ENCODE measurements around the gene CPED1. TPM values are rescaled to one million over a fixed set of nuclear protein-coding genes. Genes with fewer than 3 reads are reported as not detected.
"Not testable (repeated sequence)": the region's sequence is repeated elsewhere in the genome, so short reads cannot be mapped to it uniquely, and the experiment has no call there.

CPED1 gene
- total RNA-seq, 1 donor from 2014 or later, result 48.7 TPM

- intact Hi-C loops (cut with DNase I), result no loop called here
- DNase-seq (ENCODE audit: low spot score), result no peak
Observed at GRCh38 chr7:121187222-121187621, 198.7 kb downstream of the CPED1 start.

- no peak for DNase-seq (ENCODE audit: low spot score)
- intact Hi-C loops (cut with DNase I), result no loop called here
Observed at GRCh38 chr7:121187676-121188075, 199.2 kb downstream of the CPED1 start.

GRCh38 chr7:121192834-121193233 lies 204.3 kb downstream of the CPED1 start:
- intact Hi-C loops (cut with DNase I), result no loop called here
- DNase-seq (ENCODE audit: low spot score), result no peak

DNA sequence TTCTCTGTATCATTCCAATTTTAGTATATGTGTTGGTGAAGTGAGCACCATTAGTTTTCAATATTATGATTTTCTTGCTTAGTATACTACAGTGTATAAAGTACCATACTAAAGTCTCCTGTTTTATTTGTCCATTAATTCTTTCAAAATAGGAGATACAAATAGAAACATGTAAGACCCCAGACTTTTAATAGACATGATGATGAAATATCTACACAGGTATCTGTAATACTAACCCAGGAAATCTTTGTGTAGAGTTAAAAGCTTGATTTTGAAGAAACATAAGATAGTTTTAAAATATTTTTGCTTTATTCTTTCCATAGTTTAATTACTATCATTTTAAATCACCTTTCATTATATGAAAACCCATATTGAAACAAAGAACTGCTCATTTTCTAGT lies 206.5 kb downstream of the CPED1 start:
- intact Hi-C loops (cut with DNase I), result no loop called here
- no peak for DNase-seq (ENCODE audit: low spot score)

- DNase-seq (ENCODE audit: low spot score), result no peak
- intact Hi-C loops (cut with DNase I), result no loop called here
Observed at GRCh38 chr7:121195874-121196273, 207.4 kb downstream of the CPED1 start.

DNA sequence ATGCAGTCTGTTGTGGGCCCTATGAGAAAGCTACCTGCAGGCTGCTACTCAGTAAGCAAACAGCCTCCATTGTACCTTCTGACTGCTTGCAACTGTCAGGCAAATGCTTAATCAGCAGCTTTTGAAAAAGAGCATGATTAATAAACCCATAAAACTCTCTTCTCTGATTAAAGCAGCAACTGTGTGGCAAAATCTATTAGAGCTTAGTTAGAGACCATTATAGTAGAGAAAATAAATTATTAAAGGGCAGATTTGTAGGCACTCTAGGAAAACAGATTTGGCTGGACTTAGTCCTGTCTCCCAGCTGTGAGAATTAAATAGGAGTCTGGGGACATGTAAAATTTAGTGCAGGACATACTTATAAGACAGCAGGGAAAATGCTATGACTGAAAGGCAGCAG lies 207.8 kb downstream of the CPED1 start:
- intact Hi-C loops (cut with DNase I), result no loop called here
- DNase-seq (ENCODE audit: low spot score), result no peak

DNA sequence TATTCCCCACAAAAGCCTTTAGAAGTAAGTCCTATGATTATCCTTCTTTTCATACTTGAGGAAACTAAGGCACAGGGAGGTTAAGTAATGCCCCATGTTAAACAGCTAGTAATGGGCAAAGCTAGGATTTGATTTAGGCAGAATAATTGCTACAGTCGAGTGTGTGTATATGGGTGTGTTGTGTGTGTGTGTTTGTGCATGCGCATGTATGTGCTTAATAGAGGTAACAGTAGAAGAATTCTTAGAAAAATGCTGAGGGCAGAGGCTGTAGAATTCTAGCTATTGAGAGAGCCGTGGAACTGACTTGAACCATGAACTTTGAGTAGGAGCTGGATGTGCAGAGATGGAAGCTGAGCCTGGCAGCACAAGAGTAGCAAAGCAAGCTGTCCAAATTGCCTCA lies 208.9 kb downstream of the CPED1 start:
- DNase-seq (ENCODE audit: low spot score), result no peak
- intact Hi-C loops (cut with DNase I), result no loop called here

GRCh38 chr7:121198502-121198901 lies 210.0 kb downstream of the CPED1 start:
- no peak for DNase-seq (ENCODE audit: low spot score)
- intact Hi-C loops (cut with DNase I), result no loop called here

GRCh38 chr7:121202125-121202524 lies 213.6 kb downstream of the CPED1 start:
- DNase-seq (ENCODE audit: low spot score), result no peak
- intact Hi-C loops (cut with DNase I), result no loop called here

GRCh38 chr7:121202834-121203233 lies 214.3 kb downstream of the CPED1 start:
- intact Hi-C loops (cut with DNase I), result no loop called here

DNA sequence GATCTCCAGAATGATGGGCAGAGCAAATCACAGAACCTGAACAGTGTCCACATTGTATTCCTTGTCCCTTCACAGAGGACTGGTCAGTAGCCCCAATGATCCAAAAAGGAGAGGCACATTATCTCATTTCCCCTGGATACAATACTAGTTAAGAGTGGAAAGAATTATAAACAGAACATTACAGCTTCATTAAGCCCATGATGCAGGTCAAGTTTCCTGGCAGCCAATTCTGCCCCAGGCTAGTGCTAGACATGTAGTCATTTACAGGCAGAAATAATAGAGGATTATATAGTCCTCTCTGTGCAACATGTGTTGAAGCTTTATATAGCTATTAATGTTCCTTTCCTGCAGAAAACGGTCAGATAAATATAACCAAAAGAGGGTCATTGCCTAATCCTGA lies 216.0 kb downstream of the CPED1 start:
- no peak for DNase-seq (ENCODE audit: low spot score)
- intact Hi-C loops (cut with DNase I), result no loop called here

More at GRCh38 chr7:121202834-121203233, 214.3 kb downstream of the CPED1 start:
- DNase-seq (ENCODE audit: low spot score), result no peak

DNA sequence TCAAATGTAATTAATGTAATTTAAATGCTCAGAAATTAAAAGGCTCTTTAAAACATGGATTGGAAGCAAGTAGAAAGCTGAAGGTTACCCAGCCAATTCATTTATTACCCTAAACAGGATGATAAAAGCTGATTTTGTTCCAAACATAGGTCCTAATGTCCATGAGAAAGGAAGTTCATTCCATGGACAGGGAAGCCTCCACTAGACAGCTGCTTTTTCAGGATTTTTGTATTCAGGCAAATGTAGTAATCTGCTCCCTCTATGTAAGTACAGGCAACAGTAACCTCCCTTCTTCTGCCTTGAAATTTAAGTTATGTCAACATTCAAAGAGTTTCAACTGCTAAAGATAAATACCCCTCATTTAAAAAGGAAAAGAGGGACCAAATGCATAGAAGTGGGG lies 217.3 kb downstream of the CPED1 start:
- intact Hi-C loops (cut with DNase I), result no loop called here
- no peak for DNase-seq (ENCODE audit: low spot score)

GRCh38 chr7:121211253-121211652 lies 222.7 kb downstream of the CPED1 start:
- intact Hi-C loops (cut with DNase I), result no loop called here
- DNase-seq (ENCODE audit: low spot score), result no peak

GRCh38 chr7:121212036-121212435 lies 223.5 kb downstream of the CPED1 start:
- intact Hi-C loops (cut with DNase I), result no loop called here
- no peak for DNase-seq (ENCODE audit: low spot score)

DNA sequence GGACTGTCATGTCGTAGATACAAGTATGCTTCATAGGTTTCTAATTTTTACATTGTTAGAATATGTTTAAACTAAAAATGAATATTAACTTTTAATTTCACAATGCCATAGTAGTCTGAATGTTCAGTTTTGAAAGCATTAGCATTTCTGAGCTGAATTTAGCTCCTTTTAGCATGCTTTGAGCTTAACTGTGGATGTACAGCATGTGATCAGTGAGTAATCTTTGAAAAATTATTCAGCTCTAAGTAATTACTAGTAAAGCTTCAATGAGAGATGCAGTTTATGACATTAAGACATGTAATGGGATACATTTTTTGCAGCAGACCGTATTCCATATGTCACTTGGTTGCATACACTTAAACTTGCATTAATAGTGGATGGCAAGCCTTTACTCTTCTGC lies 226.1 kb downstream of the CPED1 start:
- intact Hi-C loops (cut with DNase I), result no loop called here
- DNase-seq (ENCODE audit: low spot score), result no peak

DNA sequence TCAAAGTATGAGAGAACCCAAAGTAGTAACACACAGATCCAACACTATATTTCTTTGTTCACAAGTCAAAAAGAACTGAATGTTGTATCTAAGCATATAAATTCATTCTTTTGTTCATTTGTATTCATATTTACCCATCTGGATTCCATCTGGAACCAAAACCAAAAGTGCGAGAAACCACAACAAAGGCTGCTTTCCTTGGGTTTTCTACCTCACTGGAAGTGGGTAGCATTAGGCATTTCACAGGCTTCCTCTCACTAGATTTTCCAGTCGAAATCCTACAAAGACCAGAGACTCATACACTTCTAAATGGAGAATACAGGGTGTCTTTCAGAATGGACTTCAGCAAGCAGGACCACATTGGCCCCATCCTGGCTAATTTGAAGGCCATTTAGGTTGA lies 230.5 kb downstream of the CPED1 start:
- no peak for DNase-seq (ENCODE audit: low spot score)
- intact Hi-C loops (cut with DNase I), result no loop called here

DNA sequence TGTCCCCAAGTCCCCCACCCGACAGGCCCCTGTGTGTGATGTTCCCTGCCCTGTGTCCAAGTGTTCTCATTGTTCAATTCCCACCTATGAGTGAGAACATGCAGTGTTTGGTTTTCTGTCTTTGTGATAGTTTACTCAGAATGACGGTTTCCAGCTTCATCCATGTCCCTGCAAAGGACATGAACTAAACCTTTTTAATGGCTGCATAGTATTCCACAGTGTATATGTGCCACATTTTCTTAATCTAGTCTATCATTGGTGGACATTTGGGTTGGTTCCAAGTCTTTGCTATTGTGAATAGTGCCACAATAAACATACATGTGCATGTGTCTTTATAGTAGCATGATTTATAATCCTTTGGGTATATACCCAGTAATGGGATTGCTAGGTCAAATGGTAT lies 232.6 kb downstream of the CPED1 start:
- intact Hi-C loops (cut with DNase I); DNase-seq (ENCODE audit: low spot score): not testable (repeated sequence)

DNA sequence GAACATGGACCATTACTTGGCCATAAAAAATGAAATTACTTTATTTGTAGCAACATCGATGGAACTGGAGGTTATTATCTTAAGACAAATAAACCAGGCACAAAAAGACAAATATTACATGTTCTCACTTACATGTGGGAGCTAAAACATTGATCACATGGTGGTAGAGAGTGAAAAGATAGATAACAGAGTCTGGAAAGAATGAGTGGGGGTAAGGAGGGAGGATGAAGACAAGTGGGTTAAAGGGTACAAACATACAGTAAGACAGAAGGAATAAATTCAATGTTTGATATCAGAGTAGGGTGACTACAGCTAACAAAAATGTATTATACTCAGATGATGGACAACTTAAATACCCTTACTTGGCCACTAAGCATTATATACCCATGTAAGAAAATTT lies 240.3 kb downstream of the CPED1 start:
- DNase-seq (ENCODE audit: low spot score), result no peak
- intact Hi-C loops (cut with DNase I), result no loop called here

DNA sequence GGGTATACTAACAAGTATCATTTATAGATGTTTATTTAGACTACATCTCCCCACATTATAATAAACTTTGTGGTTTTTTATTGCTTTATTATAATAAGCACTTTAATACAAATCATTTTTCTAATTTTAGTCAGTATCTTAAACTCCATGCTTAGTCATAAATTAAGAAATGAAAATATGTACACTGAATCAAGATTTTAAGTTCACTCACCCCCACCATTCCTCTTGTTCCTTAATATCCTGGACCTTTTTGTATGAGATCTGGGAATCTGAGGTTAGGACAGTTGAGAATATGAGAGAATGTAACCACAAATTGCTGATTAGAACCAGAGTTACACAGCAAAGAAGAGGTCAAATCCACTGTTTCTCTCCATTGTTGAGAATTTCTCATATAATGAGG lies 246.7 kb downstream of the CPED1 start:
- no peak for DNase-seq (ENCODE audit: low spot score)
- intact Hi-C loops (cut with DNase I), result no loop called here

DNA sequence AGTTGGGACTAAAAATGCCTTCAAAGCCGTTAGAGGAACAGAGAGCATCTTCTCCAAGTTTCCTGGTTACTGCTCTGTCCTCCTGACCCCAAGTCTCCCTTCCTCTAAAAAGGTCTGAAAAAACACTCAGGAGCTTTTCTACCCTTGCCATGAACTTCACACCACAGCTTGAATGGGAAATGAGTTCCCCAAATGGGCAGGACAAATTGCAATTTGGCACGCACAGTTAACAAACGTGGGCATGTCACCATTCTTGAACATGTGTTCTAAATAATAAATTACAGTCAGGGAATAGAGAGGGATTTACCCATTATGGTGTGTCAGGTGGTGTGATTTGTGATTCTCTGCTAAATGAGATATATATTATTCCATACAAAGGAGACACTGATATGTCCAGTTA lies 249.1 kb downstream of the CPED1 start:
- DNase-seq (ENCODE audit: low spot score), result no peak
- intact Hi-C loops (cut with DNase I), result no loop called here

DNA sequence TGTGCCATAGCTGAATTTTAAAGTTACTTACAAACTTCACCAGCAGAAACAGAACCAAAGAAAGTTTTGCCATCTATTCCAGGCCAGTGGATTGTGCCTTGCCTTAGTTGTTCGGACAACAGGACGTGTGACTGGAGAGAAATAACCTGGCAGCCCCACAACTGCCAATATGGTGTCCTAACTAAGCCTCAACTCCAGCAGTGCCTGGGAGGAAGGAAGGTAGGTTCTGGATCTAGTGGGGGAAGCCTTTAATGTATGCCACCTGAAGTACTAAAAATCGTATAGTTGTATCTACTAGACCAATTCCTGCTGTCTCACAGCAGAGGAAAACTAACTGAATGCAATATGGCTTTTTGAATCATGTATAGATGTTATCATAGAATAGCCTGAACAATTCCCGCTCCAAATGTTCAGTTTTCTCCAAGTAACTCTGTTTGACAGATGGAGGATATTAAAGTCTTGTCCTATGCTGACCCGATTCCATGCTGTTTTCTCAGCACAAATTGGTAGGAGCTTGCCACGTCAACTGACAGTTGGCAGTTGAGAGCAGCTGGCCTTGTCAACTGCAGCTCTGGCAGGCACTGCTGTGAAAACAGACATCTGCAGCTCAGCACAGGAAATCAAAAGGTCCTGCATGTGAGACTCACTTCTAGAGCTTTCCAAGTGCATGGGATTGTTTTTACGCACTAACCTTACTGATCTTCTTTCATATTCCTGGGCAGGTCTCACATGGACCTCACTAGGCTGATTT lies 255.8 kb downstream of the CPED1 start:
- no peak for DNase-seq (ENCODE audit: low spot score)
- intact Hi-C loops (cut with DNase I), result no loop called here

DNA sequence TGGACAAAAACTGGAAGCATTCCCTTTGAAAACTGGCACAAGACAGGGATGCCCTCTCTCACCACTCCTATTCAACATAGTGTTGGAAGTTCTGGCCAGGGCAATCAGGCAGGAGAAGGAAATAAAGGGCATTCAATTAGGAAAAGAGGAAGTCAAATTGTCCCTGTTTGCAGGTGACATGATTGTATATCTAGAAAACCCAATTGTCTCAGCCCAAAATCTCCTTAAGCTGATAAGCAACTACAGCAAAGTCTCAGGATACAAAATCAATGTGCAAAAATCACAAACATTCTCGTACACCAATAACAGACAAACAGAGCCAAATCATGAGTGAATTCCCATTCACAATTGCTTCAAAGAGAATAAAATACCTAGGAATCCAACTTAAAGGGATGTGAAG lies 262.9 kb downstream of the CPED1 start:
- intact Hi-C loops (cut with DNase I), result not testable (repeated sequence)

More for the DNA sequence above, 262.9 kb downstream of the CPED1 start:
- DNase-seq (ENCODE audit: low spot score), result not testable (repeated sequence)
